SH-SY5Y (cell line): ENCODE measurements around the gene OLFM3.

ENCODE experiments used
- GATA2 ChIP-seq: IDR thresholded peaks from 2 replicates; pipeline ENCODE4 v1.6.1; 2011; ENCODE audit warnings: mild to moderate bottlenecking, low read depth, low read length
- GATA3 ChIP-seq: IDR thresholded peaks from 2 replicates; pipeline ENCODE4 v1.6.1; 2011; ENCODE audit warnings: low read depth, mild to moderate bottlenecking, low read length, moderate library complexity

DNA sequence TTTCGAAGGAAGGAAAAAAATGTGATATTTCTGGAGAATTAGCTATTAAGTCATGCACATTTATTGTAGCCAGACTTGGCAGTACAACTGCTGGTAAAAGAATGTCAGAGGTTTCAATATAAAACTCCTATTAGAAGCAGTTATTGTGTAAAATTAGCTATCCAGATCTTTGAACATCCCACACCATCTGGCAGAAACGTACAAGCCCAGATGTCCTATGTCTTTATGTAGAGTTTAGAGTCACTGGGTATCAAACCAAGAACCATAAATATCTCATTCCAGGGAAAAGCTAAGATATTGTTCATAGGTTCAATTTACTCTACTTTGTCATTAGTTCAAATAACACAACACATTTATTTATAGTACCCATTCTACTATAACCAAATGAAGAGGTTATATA, 31.4 kb downstream of the OLFM3 start:
- TF ChIP-seq GATA2 (no peak), GATA3 (no peak)
